HepG2 (cell line): ENCODE results near the gene JSRP1. TPM values are rescaled to one million over a fixed set of nuclear protein-coding genes. Genes with fewer than 3 reads are reported as not detected.

Experiments used
- ELF1 ChIP-seq: sonication (generic); formaldehyde crosslinking; IDR thresholded peaks from 2 replicates; pipeline ENCODE4 v1.4.0; 2020; ENCODE audit warnings: missing genetic modification reagents
- GATAD2A ChIP-seq: IDR thresholded peaks from 2 replicates; pipeline ENCODE4 v1.6.1; 2016
- IKZF4 ChIP-seq: sonication (generic); formaldehyde crosslinking; IDR thresholded peaks from 2 replicates; pipeline ENCODE4 v1.5.1; 2020; ENCODE audit warnings: borderline replicate concordance, mild to moderate bottlenecking, low read depth, missing genetic modification reagents; ENCODE audit errors: not compliant biosample characterization
- KDM2A ChIP-seq: sonication (generic); formaldehyde crosslinking; IDR thresholded peaks from 2 replicates; pipeline ENCODE4 v1.4.0; 2020; ENCODE audit warnings: low read depth, missing genetic modification reagents, borderline replicate concordance
- MED8 ChIP-seq: sonication (generic); formaldehyde crosslinking; IDR thresholded peaks from 2 replicates; pipeline ENCODE4 v1.8.1; 2023; ENCODE audit warnings: mild to moderate bottlenecking, missing genetic modification reagents; ENCODE audit not compliant: insufficient replicate concordance
- MIER2 ChIP-seq: IDR thresholded peaks from 2 replicates; pipeline ENCODE4 v1.6.1; 2016; ENCODE audit warnings: missing biosample characterization, missing genetic modification reagents
- MYC ChIP-seq: sonication (generic); formaldehyde crosslinking; IDR thresholded peaks from 2 replicates; pipeline ENCODE4 v1.9.0; 2021; ENCODE audit warnings: missing genetic modification reagents, borderline replicate concordance
- NFKB2 ChIP-seq: sonication (generic); formaldehyde crosslinking; IDR thresholded peaks from 2 replicates; pipeline ENCODE4 v1.4.0; 2020; ENCODE audit warnings: missing genetic modification reagents, borderline replicate concordance
- RBFOX2 ChIP-seq: fragments of 200-400 bp; formaldehyde crosslinking; IDR thresholded peaks from 2 replicates; pipeline ENCODE4 v1.6.1; 2017; ENCODE audit warnings: low read depth, mild to moderate bottlenecking, low read length
- THAP11 ChIP-seq: IDR thresholded peaks from 2 replicates; pipeline ENCODE4 v1.6.1; 2016; ENCODE audit warnings: missing biosample characterization, missing genetic modification reagents
- ZBTB42 ChIP-seq: sonication (generic); formaldehyde crosslinking; IDR thresholded peaks from 2 replicates; pipeline ENCODE4 v1.5.0; 2020; ENCODE audit warnings: mild to moderate bottlenecking, missing genetic modification reagents
- ZFX ChIP-seq: sonication (generic); formaldehyde crosslinking; IDR thresholded peaks from 2 replicates; pipeline ENCODE4 v1.4.0; 2020; ENCODE audit warnings: mild to moderate bottlenecking, low read depth, missing genetic modification reagents, moderate library complexity
- ZMAT3 ChIP-seq: sonication (generic); formaldehyde crosslinking; conservative IDR thresholded peaks from 2 replicates; pipeline ENCODE4 v1.7.0; 2021; ENCODE audit warnings: missing genetic modification reagents
- ZNF296 ChIP-seq: sonication (generic); formaldehyde crosslinking; conservative IDR thresholded peaks from 2 replicates; pipeline ENCODE4 v1.5.0; 2020; ENCODE audit warnings: mild to moderate bottlenecking, missing genetic modification reagents
- ZNF468 ChIP-seq: sonication (generic); formaldehyde crosslinking; IDR thresholded peaks from 2 replicates; pipeline ENCODE4 v1.8.0; 2022; ENCODE audit warnings: mild to moderate bottlenecking, moderate library complexity, missing genetic modification reagents
- polyA plus RNA-seq, 8 experiments: library from polyadenylated mRNA; depleted of rRNA in 3 of 8; stranded (reverse) in 7 of 8; unstranded in 1 of 8; fragments of >200 nt; fragmentation: Illumina TruSeq in 4 of 8; extraction: Trizol in 4 of 8; gene quantifications; 2 replicates each; pipeline versions ENCODE4 v1.2.1 to v1.2.3, GENCODE V29; 2011 to 2016; ENCODE audit warnings: low read depth in 4 of 8, missing spikeins in 1 of 8, mixed read lengths in 1 of 8; ENCODE audit not compliant: insufficient read depth in 1 of 8
- total RNA-seq, 5 experiments: library from RNA; depleted of rRNA; stranded (reverse); fragments of >200 nt; fragmentation: Illumina TruSeq; extraction: Trizol; gene quantifications; 2 replicates each; pipeline ENCODE4 v1.2.3, GENCODE V29; 2016; ENCODE audit warnings: low read depth in 1 of 5
- TF ChIP-seq, protein P1 (sequence below): sonication (generic); formaldehyde crosslinking; IDR thresholded peaks from 2 replicates; pipeline ENCODE4 v1.4.0; 2020; ENCODE audit warnings: missing genetic modification reagents
- TF ChIP-seq, protein P2 (sequence below): sonication (generic); formaldehyde crosslinking; IDR thresholded peaks from 2 replicates; pipeline ENCODE4 v1.5.0; 2020; ENCODE audit warnings: mild to moderate bottlenecking, missing genetic modification reagents, moderate library complexity
- TF ChIP-seq, protein P3 (sequence below): sonication (generic); formaldehyde crosslinking; IDR thresholded peaks from 2 replicates; pipeline ENCODE4 v1.8.0; 2022; ENCODE audit warnings: missing genetic modification reagents, mild to moderate bottlenecking, inconsistent platforms, borderline replicate concordance

JSRP1 gene
- total and polyA plus RNA-seq, 2 of the 13 experiments (the other 11 are each of a cell fraction or from before 2014, with no cell fraction given), result 0.16 to 0.38 TPM

DNA sequence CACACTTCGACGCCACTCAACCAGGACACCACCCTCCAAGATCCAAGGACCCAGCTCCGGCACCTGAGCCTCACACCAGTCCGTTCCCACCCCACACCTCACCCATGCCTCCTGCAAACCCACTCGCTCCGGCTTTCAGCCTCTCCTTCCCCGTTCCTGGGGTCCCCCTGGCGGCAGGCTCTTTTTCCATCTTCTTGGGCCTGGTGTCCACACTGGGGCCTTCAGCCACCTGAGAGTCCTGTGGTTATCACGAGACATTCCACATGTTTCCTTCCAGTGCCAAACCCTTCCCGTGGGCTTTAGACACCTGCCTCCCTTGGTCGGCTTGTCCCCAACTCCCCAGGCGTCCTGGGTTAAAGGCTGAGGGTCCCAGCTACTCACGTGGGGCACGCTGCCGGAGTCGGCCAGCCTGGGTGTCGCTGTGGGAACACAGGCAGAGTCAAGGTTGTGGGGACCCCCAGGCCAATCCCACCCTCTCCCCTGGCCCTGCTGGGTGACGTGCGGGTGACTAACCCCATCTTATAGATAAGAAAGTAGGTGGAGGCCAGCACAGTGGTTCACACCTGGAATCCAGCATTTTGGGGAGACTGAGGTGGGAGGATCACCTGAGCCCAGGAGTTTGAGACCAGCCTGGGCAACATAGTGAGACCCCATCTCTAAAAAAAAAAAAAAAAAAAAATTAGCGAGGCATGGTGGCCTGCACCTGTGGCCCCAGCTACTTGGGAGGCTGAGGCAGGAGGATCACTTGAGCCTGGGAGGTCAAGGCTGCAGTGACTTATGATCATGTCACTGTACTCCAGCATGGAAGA, 1.9 kb downstream of the JSRP1 start (continued):
- TF ChIP-seq, protein P1, sequence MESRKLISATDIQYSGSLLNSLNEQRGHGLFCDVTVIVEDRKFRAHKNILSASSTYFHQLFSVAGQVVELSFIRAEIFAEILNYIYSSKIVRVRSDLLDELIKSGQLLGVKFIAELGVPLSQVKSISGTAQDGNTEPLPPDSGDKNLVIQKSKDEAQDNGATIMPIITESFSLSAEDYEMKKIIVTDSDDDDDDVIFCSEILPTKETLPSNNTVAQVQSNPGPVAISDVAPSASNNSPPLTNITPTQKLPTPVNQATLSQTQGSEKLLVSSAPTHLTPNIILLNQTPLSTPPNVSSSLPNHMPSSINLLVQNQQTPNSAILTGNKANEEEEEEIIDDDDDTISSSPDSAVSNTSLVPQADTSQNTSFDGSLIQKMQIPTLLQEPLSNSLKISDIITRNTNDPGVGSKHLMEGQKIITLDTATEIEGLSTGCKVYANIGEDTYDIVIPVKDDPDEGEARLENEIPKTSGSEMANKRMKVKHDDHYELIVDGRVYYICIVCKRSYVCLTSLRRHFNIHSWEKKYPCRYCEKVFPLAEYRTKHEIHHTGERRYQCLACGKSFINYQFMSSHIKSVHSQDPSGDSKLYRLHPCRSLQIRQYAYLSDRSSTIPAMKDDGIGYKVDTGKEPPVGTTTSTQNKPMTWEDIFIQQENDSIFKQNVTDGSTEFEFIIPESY (CRISPR knock-in tag), result peak; percentile 14; the same call in 1 of the 2 replicates
- TF ChIP-seq, protein P2, sequence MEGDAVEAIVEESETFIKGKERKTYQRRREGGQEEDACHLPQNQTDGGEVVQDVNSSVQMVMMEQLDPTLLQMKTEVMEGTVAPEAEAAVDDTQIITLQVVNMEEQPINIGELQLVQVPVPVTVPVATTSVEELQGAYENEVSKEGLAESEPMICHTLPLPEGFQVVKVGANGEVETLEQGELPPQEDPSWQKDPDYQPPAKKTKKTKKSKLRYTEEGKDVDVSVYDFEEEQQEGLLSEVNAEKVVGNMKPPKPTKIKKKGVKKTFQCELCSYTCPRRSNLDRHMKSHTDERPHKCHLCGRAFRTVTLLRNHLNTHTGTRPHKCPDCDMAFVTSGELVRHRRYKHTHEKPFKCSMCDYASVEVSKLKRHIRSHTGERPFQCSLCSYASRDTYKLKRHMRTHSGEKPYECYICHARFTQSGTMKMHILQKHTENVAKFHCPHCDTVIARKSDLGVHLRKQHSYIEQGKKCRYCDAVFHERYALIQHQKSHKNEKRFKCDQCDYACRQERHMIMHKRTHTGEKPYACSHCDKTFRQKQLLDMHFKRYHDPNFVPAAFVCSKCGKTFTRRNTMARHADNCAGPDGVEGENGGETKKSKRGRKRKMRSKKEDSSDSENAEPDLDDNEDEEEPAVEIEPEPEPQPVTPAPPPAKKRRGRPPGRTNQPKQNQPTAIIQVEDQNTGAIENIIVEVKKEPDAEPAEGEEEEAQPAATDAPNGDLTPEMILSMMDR (CRISPR knock-in tag), result peak; percentile 85
- TF ChIP-seq MED8, result no peak
- TF ChIP-seq, protein P3, sequence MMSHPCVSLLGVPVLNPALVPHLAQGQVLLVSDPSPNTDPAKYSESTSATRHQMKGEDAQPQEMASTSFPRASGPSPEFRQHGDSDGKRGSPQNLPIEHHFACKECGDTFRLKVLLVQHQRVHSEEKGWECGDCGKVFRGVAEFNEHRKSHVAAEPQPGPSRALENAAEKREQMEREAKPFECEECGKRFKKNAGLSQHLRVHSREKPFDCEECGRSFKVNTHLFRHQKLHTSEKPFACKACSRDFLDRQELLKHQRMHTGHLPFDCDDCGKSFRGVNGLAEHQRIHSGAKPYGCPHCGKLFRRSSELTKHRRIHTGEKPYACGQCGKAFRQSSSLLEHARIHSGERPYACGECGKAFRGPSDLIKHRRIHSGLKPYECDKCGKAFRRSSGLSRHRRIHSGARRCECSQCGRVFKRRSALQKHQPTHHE (CRISPR knock-in tag), result no peak
- 0 out of 2 replicates have a peak, but pooled peaks have one; percentile 16 for TF ChIP-seq THAP11
- TF ChIP-seq RBFOX2, result no peak
- TF ChIP-seq NFKB2, result peak; percentile 42; the same call in 1 of the 2 replicates
- TF ChIP-seq ZMAT3 (CRISPR knock-in tag), result no peak
- peak; percentile 27 for TF ChIP-seq IKZF4 (CRISPR knock-in tag)
- TF ChIP-seq MYC (CRISPR knock-in tag), result peak; percentile 35; the same call in 1 of the 2 replicates
- no peak for TF ChIP-seq MIER2 (CRISPR knock-in tag)
- no peak for TF ChIP-seq ZNF468 (CRISPR knock-in tag)
- peak; percentile 43 for TF ChIP-seq GATAD2A (CRISPR knock-in tag)
- TF ChIP-seq KDM2A (CRISPR knock-in tag), result peak; percentile 60; the same call in 1 of the 2 replicates
- TF ChIP-seq ZBTB42 (CRISPR knock-in tag), result no peak
- TF ChIP-seq ZNF296 (CRISPR knock-in tag), result no peak
- TF ChIP-seq ZFX (CRISPR knock-in tag), result peak; percentile 67
- peak; percentile 32; the same call in 1 of the 2 replicates for TF ChIP-seq ELF1 (CRISPR knock-in tag)
